ENCODE measurements around the gene TRAF2. TPM values are rescaled to one million over a fixed set of nuclear protein-coding genes. Genes with fewer than 3 reads are reported as not detected.

TRAF2 gene
- total and polyA plus RNA-seq, 2 of the 4 experiments (the other 2 are of a cell fraction) = 6.6 to 12.0 TPM

- H3K4me1 ChIP-seq (ENCODE audit: control insufficient read depth, insufficient read depth, low read length) = no peaks in the 10 kb centered on the region
- H3K56ac ChIP-seq (ENCODE audit: extremely low read depth, insufficient read depth, low read length) = no peak overlapping the region
- no peaks in the 10 kb centered on the region for H3K79me1 ChIP-seq (ENCODE audit: low read depth in 1 of 2, low read length in 2 of 2)
- H3K4ac ChIP-seq (ENCODE audit: low read depth, low read length) = no peak overlapping the region
- H4K5ac ChIP-seq (ENCODE audit: low read depth, low read length) = no peak overlapping the region
- no peaks in the 10 kb centered on the region for H3K36me3 ChIP-seq (ENCODE audit: control insufficient read depth, insufficient read depth, low read length)
- no peak overlapping the region for H3K9ac ChIP-seq (ENCODE audit: low read depth, low read length)
- TF ChIP-seq RFX5 (IDR thresholded peaks at IDR 0.05; ENCODE audit: low read depth, low read length) = no peak
- H2AFZ ChIP-seq (replicated peaks; ENCODE audit: low read length, poor library complexity) = no peak overlapping the region
- H3K14ac ChIP-seq (replicated peaks; ENCODE audit: low read depth, low read length) = no peak overlapping the region
- DNase-seq = no peak
- dilution Hi-C loops (cut with HindIII; ENCODE audit: low sequenced_read_pairs, unreplicated experiment) = no loop called here
- no peak overlapping the region for H4K91ac ChIP-seq (ENCODE audit: insufficient read depth, low read depth, low read length)
- H3K9me3 ChIP-seq (ENCODE audit: control insufficient read depth, insufficient read depth, low read length) = no peaks in the 10 kb centered on the region
- H2BK15ac ChIP-seq (ENCODE audit: low read depth, low read length) = no peak overlapping the region
- H3K23ac ChIP-seq (ENCODE audit: low read depth, low read length) = no peak overlapping the region
- no peak overlapping the region for H4K8ac ChIP-seq (ENCODE audit: low read depth in 2 of 2, low read length in 2 of 2)
- intact Hi-C loops (cut with micrococcal nuclease) = no loop called here
- no peak overlapping the region for H3K18ac ChIP-seq (ENCODE audit: low read depth, low read length)
- H3K4me3 ChIP-seq (ENCODE audit: insufficient read depth, low read depth, low read length) = no peak overlapping the region
- H3K9me1 ChIP-seq (ENCODE audit: insufficient read depth, low read length) = no peaks in the 10 kb centered on the region
- POLR2A ChIA-PET (ENCODE audit: unreplicated experiment) = no interaction called here
- H2AK5ac ChIP-seq (ENCODE audit: low read depth, low read length) = no peak overlapping the region
- CTCF ChIA-PET = no interaction called here
- no peak for ATAC-seq (ENCODE audit: low read depth)
- H2AK9ac ChIP-seq (replicated peaks; ENCODE audit: low read depth, low read length, poor library complexity) = no peak overlapping the region
- in situ Hi-C loops (cut with MboI; ENCODE audit: low sequenced_read_pairs) = no loop called here
- H3K4me2 ChIP-seq (ENCODE audit: low read depth, low read length) = no peak overlapping the region
- 75% methylated on average over 2 of the region's 5 CpGs; no CpG with 5 or more reads in 1 of the 2 experiments for WGBS, 2 experiments (ENCODE audit: extremely low coverage in 2 of 2, insufficient read length in 1 of 2)
- no peak overlapping the region for H2BK120ac ChIP-seq (ENCODE audit: low read depth, low read length)
- BruUV-seq (replicated peaks) = no TSS peak
- no peak overlapping the region for H2BK20ac ChIP-seq (ENCODE audit: low read depth, low read length)
- H4K20me1 ChIP-seq (ENCODE audit: insufficient read depth, low read length) = no peaks in the 10 kb centered on the region
- no peak overlapping the region for H3K27ac ChIP-seq (ENCODE audit: insufficient read depth, low read length)
- peaks cover 19% of the 10 kb centered on the region for H3K27me3 ChIP-seq (ENCODE audit: control insufficient read depth, insufficient read depth, low read length)
- H2BK5ac ChIP-seq (ENCODE audit: low read depth, low read length, poor library complexity, severe bottlenecking) = no peak overlapping the region
These were observed 83.5 kb downstream of the TRAF2 start for GRCh38 chr9:136969774-136970173.
